ENCODE data around the gene GPATCH2L.

GRCh38 chr14:76109087-76109880 lies 42.4 kb upstream of the GPATCH2L start:
- TF ChIP-seq CTCF (IDR thresholded peaks at IDR 0.05) (no peak), POLR2A (IDR thresholded peaks at IDR 0.05) (no peak), EP300 (IDR thresholded peaks at IDR 0.05) (no peak)
